A549 (cell line): ENCODE data around the gene IAPP. TPM values are rescaled to one million over a fixed set of nuclear protein-coding genes. Genes with fewer than 3 reads are reported as not detected.
"Not testable (repeated sequence)": the region's sequence is repeated elsewhere in the genome, so short reads cannot be mapped to it uniquely, and the experiment has no call there.

Experiments
- ATAC-seq, 2 experiments: fragments of 200-7000 bp in 1 of 2; fragments of >200 bp in 1 of 2; cut with Nextera tagmentation in 1 of 2; cut with Tn5 transposase in 1 of 2; 3 replicates each; pipeline versions ENCODE4 v1.8.0 to v1.9.1; 2018 to 2020; ENCODE audit warnings: mild to moderate bottlenecking in 1 of 2, moderate library complexity in 1 of 2
- CTCF ChIA-PET: fragments of 300-600 bp; sonication (Branson Sonifier 250); formaldehyde crosslinking; extraction: SDS; loops from one replicate; lab custom pipeline; 2021; ENCODE audit warnings: antibody characterized with exemption, inconsistent platforms; lab: Yijun Ruan, JAX
- POLR2A ChIA-PET: fragments of 350-600 bp; formaldehyde crosslinking; extraction: SDS; loops from one replicate; lab custom pipeline; 2021; ENCODE audit warnings: antibody characterized with exemption, inconsistent platforms; lab: Yijun Ruan, JAX
- DNase-seq, 2 experiments: peaks; one replicate each; pipeline versions ENCODE4 v3.0.0 to v3.0.0-alpha.2; 2011 to 2016; ENCODE audit warnings: low read depth in 1 of 2, low spot score in 1 of 2
- FAIRE-seq: peaks from 2 replicates; lab custom pipeline; 2011; peaks lifted over from hg19 to GRCh38; lab: Jason Lieb, UNC
- H3K27ac ChIP-seq, 2 experiments: fragments of >200 bp; sonication (Bioruptor Twin); formaldehyde crosslinking; 3 replicates each; pipeline ENCODE4 v1.5.1; 2016 to 2017
- H3K4me1 ChIP-seq: fragments of >200 bp; sonication (Bioruptor Twin); formaldehyde crosslinking; 3 replicates; pipeline ENCODE4 v1.6.1; 2016
- H3K4me2 ChIP-seq: fragments of >200 bp; sonication (Bioruptor Twin); formaldehyde crosslinking; 3 replicates; pipeline ENCODE4 v1.6.1; 2016
- H3K4me3 ChIP-seq: fragments of >200 bp; sonication (Bioruptor Twin); formaldehyde crosslinking; 3 replicates; pipeline ENCODE4 v1.5.1; 2016
- H3K9me3 ChIP-seq: fragments of >200 bp; sonication (Bioruptor Twin); formaldehyde crosslinking; 3 replicates; pipeline ENCODE4 v1.6.1; 2016
- KDM1A ChIP-seq: fragments of 200-600 bp; sonication (generic); IDR thresholded peaks from 2 replicates; pipeline ENCODE4 v1.6.1; 2016; ENCODE audit warnings: low read depth, mild to moderate bottlenecking
- POLR2AphosphoS2 ChIP-seq: conservative IDR thresholded peaks from 2 replicates; pipeline ENCODE4 v1.6.1; 2012; ENCODE audit warnings: low read length, improper control_type of control experiment, inconsistent platforms
- USF2 ChIP-seq: fragments of 450-650 bp; IDR thresholded peaks from 2 replicates; pipeline ENCODE4 v1.6.1; 2014; ENCODE audit warnings: antibody characterized with exemption
- WGBS: methylation state at CpG from one replicate; pipeline ENCODE4 v1.1.6; 2017; ENCODE audit errors: missing lambda C conversion rate; 5-methylcytosine and 5-hydroxymethylcytosine counted together
- polyA plus RNA-seq, 4 experiments: library from polyadenylated mRNA; depleted of rRNA in 3 of 4; stranded (reverse); fragments of >200 nt; fragmentation: RNase III in 1 of 4; extraction: RNeasy Plus Mini Kit Qiagen cat#74134 plus additional on column Dnase treatment in 1 of 4; gene quantifications; 2 replicates in 3 of 4; 3 replicates in 1 of 4; pipeline ENCODE4 v1.2.3, GENCODE V29; 2011 to 2017

The IAPP gene
- polyA plus RNA-seq, 2 of the 4 experiments (the other 2 are of a cell fraction): 0.09 TPM; not detected in 1

GRCh38 chr12:21419009-21419699, 46.5 kb downstream of the IAPP start:
- H3K4me3 ChIP-seq, DNase-seq, POLR2A ChIA-PET, H3K9me3 ChIP-seq, H3K27ac ChIP-seq, ATAC-seq, H3K4me2 ChIP-seq, CTCF ChIA-PET, FAIRE-seq: not testable (repeated sequence)
- H3K4me1 ChIP-seq: peaks cover 12% of the 10 kb centered on the region; the same call in 2 of the 3 replicates
- 81% methylated on average over 22 of the region's 30 CpGs for WGBS

GRCh38 chr12:21428241-21428640, 55.5 kb downstream of the IAPP start:
- Histone ChIP-seq H3K4me1 (no peaks in the 10 kb centered on the region), H3K27ac (no peak overlapping the region), H3K9me3 (no peaks in the 10 kb centered on the region), H3K4me3 (no peak overlapping the region), H3K4me2 (no peak overlapping the region)
- WGBS: 54% methylated on average over 4 of the region's 4 CpGs
- TF ChIP-seq KDM1A: no peak
- TF ChIP-seq USF2: no peak
- no peak for TF ChIP-seq POLR2AphosphoS2
- DNase-seq (no peak), FAIRE-seq (no peak), ATAC-seq (no peak)
- ChIA-PET CTCF (no interaction called here), POLR2A (no interaction called here)

Other genes with a start within 250 kb of the IAPP start
- 2.0 and 2.4 TPM in 2 replicates for gene SLCO1B1, start 241.7 kb upstream of the IAPP start, polyA plus RNA-seq (2011; rRNA removed)
- gene SLCO1B1, start 241.7 kb upstream of the IAPP start, polyA plus RNA-seq (2017; fragmentation: RNase III; extraction: RNeasy Plus Mini Kit Qiagen cat#74134 plus additional on column Dnase treatment): 1.5 to 2.0 TPM (median 1.5 TPM) in 3 replicates
- gene SLCO1A2, start 38.0 kb upstream of the IAPP start, polyA plus RNA-seq (2011; rRNA removed): 0.07 and 0.08 TPM in 2 replicates
- gene SLCO1A2, start 38.0 kb upstream of the IAPP start, polyA plus RNA-seq (2017; fragmentation: RNase III; extraction: RNeasy Plus Mini Kit Qiagen cat#74134 plus additional on column Dnase treatment): 0.25 to 0.31 TPM (median 0.30 TPM) in 3 replicates
- 14.4 and 22.9 TPM in 2 replicates for gene PYROXD1, start 64.8 kb downstream of the IAPP start, polyA plus RNA-seq (2011; rRNA removed)
- 6.7 to 7.8 TPM (median 7.0 TPM) in 3 replicates for gene PYROXD1, start 64.8 kb downstream of the IAPP start, polyA plus RNA-seq (2017; fragmentation: RNase III; extraction: RNeasy Plus Mini Kit Qiagen cat#74134 plus additional on column Dnase treatment)
- gene RECQL, start 128.7 kb downstream of the IAPP start, polyA plus RNA-seq (2011; rRNA removed): 56.7 and 84.2 TPM in 2 replicates
- 76.5 to 79.5 TPM (median 77.0 TPM) in 3 replicates for gene RECQL, start 128.7 kb downstream of the IAPP start, polyA plus RNA-seq (2017; fragmentation: RNase III; extraction: RNeasy Plus Mini Kit Qiagen cat#74134 plus additional on column Dnase treatment)
- 62.3 and 73.4 TPM in 2 replicates for gene GOLT1B, start 128.9 kb downstream of the IAPP start, polyA plus RNA-seq (2011; rRNA removed)
- gene GOLT1B, start 128.9 kb downstream of the IAPP start, polyA plus RNA-seq (2017; fragmentation: RNase III; extraction: RNeasy Plus Mini Kit Qiagen cat#74134 plus additional on column Dnase treatment): 80.4 to 107 TPM (median 95.4 TPM) in 3 replicates
- gene SPX, start 153.4 kb downstream of the IAPP start, polyA plus RNA-seq (2011; rRNA removed): 34.4 and 39.8 TPM in 2 replicates
- gene SPX, start 153.4 kb downstream of the IAPP start, polyA plus RNA-seq (2017; fragmentation: RNase III; extraction: RNeasy Plus Mini Kit Qiagen cat#74134 plus additional on column Dnase treatment): 2.7 to 3.2 TPM (median 2.9 TPM) in 3 replicates
- 0.19 TPM in 2 replicates for gene GYS2, start 231.9 kb downstream of the IAPP start, polyA plus RNA-seq (2011; rRNA removed)
- 0.04 TPM in 1 of 3 replicates, not detected in the others for gene GYS2, start 231.9 kb downstream of the IAPP start, polyA plus RNA-seq (2017; fragmentation: RNase III; extraction: RNeasy Plus Mini Kit Qiagen cat#74134 plus additional on column Dnase treatment)